Esophagus squamous epithelium (tissue), 5 donors: ENCODE data around the gene CACNA1B. TPM values are rescaled to one million over a fixed set of nuclear protein-coding genes. Genes with fewer than 3 reads are reported as not detected.

Source experiments
- DNase-seq: peaks from one replicate; lab custom pipeline; 2025; lab: John Stamatoyannopoulos, UW
- H3K27ac ChIP-seq, 4 donors: fragments of 200-600 bp; sonication (generic); one replicate each; pipeline ENCODE4 v1.5.1; 2016 to 2019; ENCODE audit warnings: mild to moderate bottlenecking in 1 of 4
- H3K27me3 ChIP-seq, 4 donors: fragments of 200-600 bp; sonication (generic); 1 replicate in 3 of 4; 2 replicates in 1 of 4; pipeline versions ENCODE4 v1.5.1 to v1.6.0; 2017 to 2021; ENCODE audit warnings: antibody characterized with exemption in 1 of 4
- H3K36me3 ChIP-seq, 3 donors: fragments of 200-600 bp; sonication (generic); one replicate each; pipeline ENCODE4 v1.5.1; 2016 to 2019
- H3K4me1 ChIP-seq, 3 donors: fragments of 200-600 bp; sonication (generic); one replicate each; pipeline ENCODE4 v1.5.1; 2017 to 2019
- H3K4me3 ChIP-seq, 4 donors: fragments of 200-600 bp; sonication (generic); 1 replicate in 3 of 4; 2 replicates in 1 of 4; pipeline ENCODE4 v1.5.1; 2016 to 2019; ENCODE audit warnings: mild to moderate bottlenecking in 2 of 4, moderate library complexity in 1 of 4
- H3K9me3 ChIP-seq, 3 donors: fragments of 200-600 bp; sonication (generic); one replicate each; pipeline ENCODE4 v1.5.1; 2016 to 2019
- CTCF ChIP-seq, 6 experiments: fragments of 450-650 bp in 4 of 6; fragments of 200-600 bp in 2 of 6; sonication (generic) in 2 of 6; IDR thresholded peaks; one replicate each; pipeline ENCODE4 v1.5.1; 2016 to 2019; ENCODE audit warnings: antibody characterized with exemption in 6 of 6, mild to moderate bottlenecking in 4 of 6, moderate library complexity in 4 of 6
- POLR2A ChIP-seq, 4 donors: fragments of 450-650 bp; IDR thresholded peaks; one replicate each; pipeline ENCODE4 v1.6.1; 2017; ENCODE audit warnings: antibody characterized with exemption in 4 of 4, mild to moderate bottlenecking in 4 of 4, moderate library complexity in 3 of 4
- WGBS, 2 donors: methylation state at CpG; one replicate each; pipeline ENCODE4 v1.1.5; 2018; 5-methylcytosine and 5-hydroxymethylcytosine counted together
- intact Hi-C: fragments of 100-400 bp; cut with DNase I; formaldehyde crosslinking; loops from one replicate; pipeline ENCODE4 v1.15.0; 2022
- total RNA-seq, 4 donors: library from RNA; depleted of rRNA; stranded (reverse); fragments of >200 nt; gene quantifications; one replicate each; pipeline ENCODE4 v1.1.0, GENCODE V29; 2016
- donor health status: DM: yes; HTN: yes; CAD: no.

The CACNA1B gene
- total RNA-seq, 4 donors from 2014 or later: not detected

GRCh38 chr9:137851516-137852267 lies 25.9 kb upstream of the CACNA1B start:
- 53 to 59% methylated on average over 5 of the region's 5 CpGs for WGBS, 2 donors
- no peaks in the 10 kb centered on the region for H3K36me3 ChIP-seq
- no peak for DNase-seq
- H3K9me3 ChIP-seq: peaks cover 0 to 29% (median 23%) of the 10 kb centered on the region in 3 donors
- TF ChIP-seq CTCF (IDR thresholded peaks at IDR 0.05): no peak
- no peak for TF ChIP-seq POLR2A (IDR thresholded peaks at IDR 0.05)
- H3K27me3 ChIP-seq: no peaks in the 10 kb centered on the region
- H3K27ac ChIP-seq: no peak overlapping the region
- intact Hi-C loops: no loop called here
- no peak overlapping the region for H3K4me3 ChIP-seq
- no peaks in the 10 kb centered on the region for H3K4me1 ChIP-seq

GRCh38 chr9:137853392-137853995 lies 24.1 kb upstream of the CACNA1B start:
- TF ChIP-seq POLR2A (IDR thresholded peaks at IDR 0.05) (no peak), CTCF (IDR thresholded peaks at IDR 0.05) (no peak)
- intact Hi-C loops: no loop called here
- no peak for DNase-seq
- Histone ChIP-seq H3K4me3 (no peak overlapping the region), H3K9me3 (peaks cover 0 to 29% (median 23%) of the 10 kb centered on the region in 3 donors), H3K27ac (no peak overlapping the region), H3K4me1 (no peaks in the 10 kb centered on the region), H3K27me3 (no peaks in the 10 kb centered on the region), H3K36me3 (no peaks in the 10 kb centered on the region)
- WGBS, 2 donors: 81% methylated on average over 1 of the region's 1 CpG

GRCh38 chr9:137860361-137860760 lies 17.2 kb upstream of the CACNA1B start:
- WGBS, 2 donors: 100% methylated on average over 1 of the region's 1 CpG
- Histone ChIP-seq H3K9me3 (peaks cover 0 to 18% (median 18%) of the 10 kb centered on the region in 3 donors), H3K36me3 (no peaks in the 10 kb centered on the region), H3K27me3 (no peaks in the 10 kb centered on the region), H3K4me1 (no peaks in the 10 kb centered on the region), H3K4me3 (no peak overlapping the region), H3K27ac (no peak overlapping the region)
- DNase-seq: no peak
- TF ChIP-seq POLR2A (IDR thresholded peaks at IDR 0.05): no peak
- TF ChIP-seq CTCF (IDR thresholded peaks at IDR 0.05): no peak
- intact Hi-C loops: no loop called here

- TF ChIP-seq POLR2A (IDR thresholded peaks at IDR 0.05): no peak
- TF ChIP-seq CTCF (IDR thresholded peaks at IDR 0.05): no peak
- H3K9me3 ChIP-seq: peaks cover 0 to 7% (median 2%) of the 10 kb centered on the region in 3 donors
- H3K4me1 ChIP-seq: no peaks in the 10 kb centered on the region
- no peak overlapping the region for H3K4me3 ChIP-seq
- H3K27ac ChIP-seq: no peak overlapping the region
- no peak for DNase-seq
- H3K27me3 ChIP-seq: peaks cover 0 to 15% (median 0%) of the 10 kb centered on the region in 4 donors
- WGBS, 2 donors: 73 to 80% methylated on average over 15 to 18 of the region's 18 CpGs
- H3K36me3 ChIP-seq: no peaks in the 10 kb centered on the region
- intact Hi-C loops: no loop called here
Measured at GRCh38 chr9:137865581-137866145, 11.9 kb upstream of the CACNA1B start.
